Tibial artery (tissue), 4 donors: ENCODE results near the gene TOR2A.

ENCODE experiments used
- DNase-seq, 2 donors: peaks; one replicate each; pipeline ENCODE4 v3.0.0-alpha.2; 2019
- H3K27ac ChIP-seq, 2 donors: fragments of 200-600 bp; sonication (generic) in 1 of 2; 1 replicate in 1 of 2; 2 replicates in 1 of 2; pipeline ENCODE4 v1.5.1; 2018 to 2019; ENCODE audit warnings: mild to moderate bottlenecking in 1 of 2
- H3K27me3 ChIP-seq, 2 donors: fragments of 200-600 bp; sonication (generic) in 1 of 2; one replicate each; pipeline versions ENCODE4 v1.5.1 to v1.6.0; 2016 to 2019
- H3K36me3 ChIP-seq, 3 donors: fragments of 200-600 bp; sonication (generic) in 2 of 3; one replicate each; pipeline ENCODE4 v1.5.1; 2016 to 2019; ENCODE audit warnings: mild to moderate bottlenecking in 2 of 3
- H3K4me1 ChIP-seq, 4 donors: fragments of 200-600 bp; sonication (generic) in 2 of 4; 1 replicate in 3 of 4; 2 replicates in 1 of 4; pipeline ENCODE4 v1.5.1; 2016 to 2019
- H3K4me3 ChIP-seq, 2 donors: fragments of 200-600 bp; sonication (generic) in 1 of 2; 1 replicate in 1 of 2; 2 replicates in 1 of 2; pipeline ENCODE4 v1.5.1; 2018 to 2019; ENCODE audit warnings: mild to moderate bottlenecking in 2 of 2
- H3K9me3 ChIP-seq, 3 donors: fragments of 200-600 bp; sonication (generic) in 1 of 3; one replicate each; pipeline ENCODE4 v1.5.1; 2016 to 2019
- intact Hi-C: fragments of 100-400 bp; cut with DNase I; formaldehyde crosslinking; loops from one replicate; pipeline ENCODE4 v1.15.0; 2023; ENCODE audit warnings: low total_unique reads
- TF ChIP-seq, protein P1 (sequence below), 2 experiments: fragments of 200-600 bp in 1 of 2; fragments of 450-650 bp in 1 of 2; IDR thresholded peaks; one replicate each; pipeline ENCODE4 v1.5.1; 2017 to 2019; ENCODE audit warnings: antibody characterized with exemption in 2 of 2, mild to moderate bottlenecking in 1 of 2, moderate library complexity in 1 of 2

TOR2A gene

DNA sequence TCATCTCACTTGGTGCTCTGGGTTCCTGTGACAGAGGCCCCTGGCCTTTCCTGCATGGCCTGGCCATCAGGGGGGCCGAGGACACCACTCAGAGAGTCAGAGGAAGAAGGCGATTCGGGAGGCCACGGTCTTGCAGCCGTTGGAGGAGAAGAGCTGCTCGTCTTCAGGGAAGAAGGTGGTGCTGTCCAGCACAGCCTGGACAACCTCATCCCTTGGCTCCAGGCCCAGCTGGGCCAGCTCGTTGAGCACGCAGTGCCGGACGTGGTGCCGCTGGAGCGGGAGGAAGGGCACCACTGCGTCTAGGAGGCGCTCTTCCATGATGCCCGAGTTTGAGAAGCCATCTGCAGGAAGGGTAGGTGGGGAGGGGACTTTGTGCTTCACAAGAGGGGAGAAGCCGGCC, 3.2 kb downstream of the TOR2A start:
- no peak for DNase-seq
- peaks cover 0 to 13% (median 7%) of the 10 kb centered on the region in 4 donors for H3K4me1 ChIP-seq
- H3K27ac ChIP-seq, result no peak overlapping the region
- no peak overlapping the region for H3K4me3 ChIP-seq
- H3K27me3 ChIP-seq, result no peaks in the 10 kb centered on the region
- TF ChIP-seq, protein P1, sequence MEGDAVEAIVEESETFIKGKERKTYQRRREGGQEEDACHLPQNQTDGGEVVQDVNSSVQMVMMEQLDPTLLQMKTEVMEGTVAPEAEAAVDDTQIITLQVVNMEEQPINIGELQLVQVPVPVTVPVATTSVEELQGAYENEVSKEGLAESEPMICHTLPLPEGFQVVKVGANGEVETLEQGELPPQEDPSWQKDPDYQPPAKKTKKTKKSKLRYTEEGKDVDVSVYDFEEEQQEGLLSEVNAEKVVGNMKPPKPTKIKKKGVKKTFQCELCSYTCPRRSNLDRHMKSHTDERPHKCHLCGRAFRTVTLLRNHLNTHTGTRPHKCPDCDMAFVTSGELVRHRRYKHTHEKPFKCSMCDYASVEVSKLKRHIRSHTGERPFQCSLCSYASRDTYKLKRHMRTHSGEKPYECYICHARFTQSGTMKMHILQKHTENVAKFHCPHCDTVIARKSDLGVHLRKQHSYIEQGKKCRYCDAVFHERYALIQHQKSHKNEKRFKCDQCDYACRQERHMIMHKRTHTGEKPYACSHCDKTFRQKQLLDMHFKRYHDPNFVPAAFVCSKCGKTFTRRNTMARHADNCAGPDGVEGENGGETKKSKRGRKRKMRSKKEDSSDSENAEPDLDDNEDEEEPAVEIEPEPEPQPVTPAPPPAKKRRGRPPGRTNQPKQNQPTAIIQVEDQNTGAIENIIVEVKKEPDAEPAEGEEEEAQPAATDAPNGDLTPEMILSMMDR (IDR thresholded peaks at IDR 0.05), result no peak
- peaks cover 0 to 27% (median 21%) of the 10 kb centered on the region in 3 donors for H3K36me3 ChIP-seq
- no peaks in the 10 kb centered on the region for H3K9me3 ChIP-seq
- intact Hi-C loops, result loop anchor here (2.0 kb wide), 1 partner anchor 141 kb away; no protein-coding TSS in a partner anchor

- Histone ChIP-seq H3K4me1 (peaks cover 0 to 13% (median 7%) of the 10 kb centered on the region in 4 donors), H3K27ac (no peak overlapping the region), H3K27me3 (no peaks in the 10 kb centered on the region), H3K36me3 (peaks cover 0 to 27% (median 21%) of the 10 kb centered on the region in 3 donors), H3K9me3 (no peaks in the 10 kb centered on the region), H3K4me3 (no peak overlapping the region)
- intact Hi-C loops, result no loop called here
- TF ChIP-seq, protein P1 (IDR thresholded peaks at IDR 0.05), result no peak
- no peak for DNase-seq
Observed at GRCh38 chr9:127730799-127731410, 4.2 kb downstream of the TOR2A start.

- intact Hi-C loops, result no loop called here
- TF ChIP-seq, protein P1 (IDR thresholded peaks at IDR 0.05), result no peak
- no peaks in the 10 kb centered on the region for H3K27me3 ChIP-seq
- no peak overlapping the region for H3K4me3 ChIP-seq
- H3K27ac ChIP-seq, result no peak overlapping the region
- DNase-seq, result no peak
- H3K4me1 ChIP-seq, result peaks cover 0 to 13% (median 7%) of the 10 kb centered on the region in 4 donors
- H3K9me3 ChIP-seq, result no peaks in the 10 kb centered on the region
- H3K36me3 ChIP-seq, result peaks cover 0 to 27% (median 21%) of the 10 kb centered on the region in 3 donors
Observed at GRCh38 chr9:127730262-127730661, 4.8 kb downstream of the TOR2A start.

- Histone ChIP-seq H3K36me3 (peaks cover 0 to 27% (median 21%) of the 10 kb centered on the region in 3 donors), H3K4me3 (no peak overlapping the region), H3K27ac (no peak overlapping the region), H3K9me3 (no peaks in the 10 kb centered on the region), H3K4me1 (peaks cover 0 to 16% (median 7%) of the 10 kb centered on the region in 4 donors), H3K27me3 (peaks cover 0 to 3% of the 10 kb centered on the region in 2 donors)
- no peak for DNase-seq
- TF ChIP-seq, protein P1 (IDR thresholded peaks at IDR 0.05), result no peak
- intact Hi-C loops, result no loop called here
Observed at GRCh38 chr9:127729522-127730256, 5.4 kb downstream of the TOR2A start.

DNA sequence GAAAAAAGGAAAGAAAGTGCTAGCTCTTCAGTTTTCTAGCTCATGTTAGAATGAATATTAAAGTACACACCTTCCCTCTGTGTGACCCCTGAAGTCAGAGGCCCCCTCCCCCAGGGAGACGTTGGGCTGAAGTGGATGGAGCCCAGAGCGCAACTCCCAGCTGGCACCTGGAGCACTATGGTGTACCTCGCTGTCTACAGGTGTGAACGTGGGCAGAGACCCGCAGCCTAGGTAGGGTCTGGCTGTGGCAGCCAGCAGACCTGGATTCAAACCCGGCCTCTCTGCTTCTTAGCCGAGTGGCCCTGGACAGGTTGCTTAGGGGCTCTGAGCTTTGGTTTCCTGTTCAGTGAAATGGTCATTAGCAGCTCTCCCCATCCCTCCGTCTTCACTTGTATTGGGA, 6.3 kb downstream of the TOR2A start:
- Histone ChIP-seq H3K4me1 (peaks cover 0 to 14% (median 6%) of the 10 kb centered on the region in 4 donors), H3K36me3 (peaks cover 0 to 27% (median 21%) of the 10 kb centered on the region in 3 donors), H3K4me3 (no peak overlapping the region), H3K27me3 (peaks cover 0 to 11% of the 10 kb centered on the region in 2 donors), H3K27ac (no peak overlapping the region), H3K9me3 (no peaks in the 10 kb centered on the region)
- intact Hi-C loops, result no loop called here
- TF ChIP-seq, protein P1 (IDR thresholded peaks at IDR 0.05), result no peak
- DNase-seq, result no peak
